D721Med (cell line): Measurements from ENCODE around the gene MRPL53.

Experiments used
- DNase-seq: peaks from one replicate; pipeline ENCODE4 v3.0.0; 2011; ENCODE audit warnings: low spot score; ENCODE audit not compliant: insufficient read length
- FAIRE-seq: peaks from 2 replicates; lab custom pipeline; 2011; peaks lifted over from hg19 to GRCh38; lab: Jason Lieb, UNC
- TF ChIP-seq, protein P1 (sequence below): IDR thresholded peaks from 2 replicates; pipeline ENCODE4 v1.5.1; 2012; ENCODE audit warnings: mild to moderate bottlenecking, control low read depth; ENCODE audit not compliant: insufficient read depth; ENCODE audit errors: missing control alignments

MRPL53 gene

DNA sequence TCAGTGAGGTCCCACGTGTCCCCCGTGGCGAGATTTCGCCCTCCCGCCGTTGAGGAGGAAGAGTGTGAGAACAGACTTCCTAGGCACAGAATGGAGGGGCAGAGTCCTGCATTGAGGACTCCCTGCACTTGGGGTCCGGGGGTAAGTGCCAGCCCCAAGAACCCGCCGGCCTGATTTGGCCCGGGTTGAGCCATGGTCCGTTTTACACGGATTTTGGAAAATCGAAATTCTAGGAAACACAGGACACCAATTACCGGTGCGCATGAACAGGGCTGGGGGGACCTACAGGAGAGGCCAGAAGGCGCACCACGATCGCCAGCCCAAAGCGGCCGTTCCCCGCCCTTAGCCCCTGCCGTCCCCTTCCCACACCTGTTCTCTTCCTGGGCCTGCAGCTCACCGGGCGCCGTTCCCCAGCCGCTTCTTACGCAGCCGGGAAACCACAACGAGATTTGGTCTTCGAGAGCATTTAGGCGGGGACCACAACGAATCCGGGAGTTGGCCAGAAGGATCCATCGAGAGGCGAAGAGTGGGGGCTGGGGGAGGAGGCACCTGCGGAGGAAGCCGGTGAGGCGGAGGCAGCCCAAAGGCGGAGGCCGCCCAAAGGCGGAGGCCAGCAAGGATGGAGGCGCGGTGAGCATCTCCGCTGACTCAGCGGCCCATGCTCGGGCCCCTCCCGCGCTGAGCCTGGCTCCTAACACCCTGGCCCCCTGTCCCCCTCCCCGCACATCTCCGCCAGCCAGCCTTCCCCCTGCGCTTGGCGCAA is 41.3 kb upstream of the MRPL53 start:
- DNase-seq = no peak
- FAIRE-seq = no peak
- TF ChIP-seq, protein P1, sequence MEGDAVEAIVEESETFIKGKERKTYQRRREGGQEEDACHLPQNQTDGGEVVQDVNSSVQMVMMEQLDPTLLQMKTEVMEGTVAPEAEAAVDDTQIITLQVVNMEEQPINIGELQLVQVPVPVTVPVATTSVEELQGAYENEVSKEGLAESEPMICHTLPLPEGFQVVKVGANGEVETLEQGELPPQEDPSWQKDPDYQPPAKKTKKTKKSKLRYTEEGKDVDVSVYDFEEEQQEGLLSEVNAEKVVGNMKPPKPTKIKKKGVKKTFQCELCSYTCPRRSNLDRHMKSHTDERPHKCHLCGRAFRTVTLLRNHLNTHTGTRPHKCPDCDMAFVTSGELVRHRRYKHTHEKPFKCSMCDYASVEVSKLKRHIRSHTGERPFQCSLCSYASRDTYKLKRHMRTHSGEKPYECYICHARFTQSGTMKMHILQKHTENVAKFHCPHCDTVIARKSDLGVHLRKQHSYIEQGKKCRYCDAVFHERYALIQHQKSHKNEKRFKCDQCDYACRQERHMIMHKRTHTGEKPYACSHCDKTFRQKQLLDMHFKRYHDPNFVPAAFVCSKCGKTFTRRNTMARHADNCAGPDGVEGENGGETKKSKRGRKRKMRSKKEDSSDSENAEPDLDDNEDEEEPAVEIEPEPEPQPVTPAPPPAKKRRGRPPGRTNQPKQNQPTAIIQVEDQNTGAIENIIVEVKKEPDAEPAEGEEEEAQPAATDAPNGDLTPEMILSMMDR = no peak

DNA sequence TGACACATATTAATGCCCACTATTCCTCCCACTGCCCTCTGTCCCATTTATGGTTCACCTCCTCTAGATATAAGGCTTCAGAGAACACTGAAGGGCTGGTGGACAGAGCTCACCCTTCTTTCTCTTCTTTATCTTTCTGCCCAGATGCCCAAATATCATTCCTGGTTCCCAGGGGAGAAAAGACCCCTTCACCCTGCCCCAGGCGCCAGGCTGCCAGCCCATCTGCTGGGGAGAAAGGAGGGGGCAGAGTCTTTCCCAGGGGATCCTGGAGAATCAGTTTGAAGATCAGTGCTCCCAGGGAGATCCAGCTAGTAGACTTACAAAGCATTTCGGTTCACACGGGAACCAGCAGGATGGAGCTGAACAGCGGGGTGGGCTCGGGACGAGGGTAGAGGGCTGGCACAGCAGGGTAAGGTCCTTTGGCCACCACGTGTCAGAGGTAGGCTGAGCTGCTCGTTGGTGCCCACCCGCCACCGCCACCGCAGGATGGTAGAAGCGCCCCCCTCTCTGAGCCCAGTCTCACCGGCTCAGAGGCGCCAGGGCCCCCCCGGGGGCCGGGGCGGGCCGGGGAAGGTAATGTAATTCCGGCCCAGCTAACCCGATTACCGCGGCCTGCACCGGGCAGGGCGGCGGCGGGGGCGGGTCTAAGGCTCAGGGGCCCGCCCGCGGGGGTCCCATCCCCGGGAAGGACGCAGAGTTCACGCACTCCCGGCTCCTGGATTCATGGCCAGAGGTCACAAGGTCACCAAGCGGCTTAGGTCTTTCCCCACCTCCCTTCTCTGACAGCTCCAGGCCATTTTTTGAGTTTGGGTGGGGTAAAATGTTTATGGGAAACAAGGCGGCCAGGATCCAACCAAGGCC is 40.5 kb upstream of the MRPL53 start:
- FAIRE-seq (no peak), DNase-seq (peak; percentile 83)

DNA sequence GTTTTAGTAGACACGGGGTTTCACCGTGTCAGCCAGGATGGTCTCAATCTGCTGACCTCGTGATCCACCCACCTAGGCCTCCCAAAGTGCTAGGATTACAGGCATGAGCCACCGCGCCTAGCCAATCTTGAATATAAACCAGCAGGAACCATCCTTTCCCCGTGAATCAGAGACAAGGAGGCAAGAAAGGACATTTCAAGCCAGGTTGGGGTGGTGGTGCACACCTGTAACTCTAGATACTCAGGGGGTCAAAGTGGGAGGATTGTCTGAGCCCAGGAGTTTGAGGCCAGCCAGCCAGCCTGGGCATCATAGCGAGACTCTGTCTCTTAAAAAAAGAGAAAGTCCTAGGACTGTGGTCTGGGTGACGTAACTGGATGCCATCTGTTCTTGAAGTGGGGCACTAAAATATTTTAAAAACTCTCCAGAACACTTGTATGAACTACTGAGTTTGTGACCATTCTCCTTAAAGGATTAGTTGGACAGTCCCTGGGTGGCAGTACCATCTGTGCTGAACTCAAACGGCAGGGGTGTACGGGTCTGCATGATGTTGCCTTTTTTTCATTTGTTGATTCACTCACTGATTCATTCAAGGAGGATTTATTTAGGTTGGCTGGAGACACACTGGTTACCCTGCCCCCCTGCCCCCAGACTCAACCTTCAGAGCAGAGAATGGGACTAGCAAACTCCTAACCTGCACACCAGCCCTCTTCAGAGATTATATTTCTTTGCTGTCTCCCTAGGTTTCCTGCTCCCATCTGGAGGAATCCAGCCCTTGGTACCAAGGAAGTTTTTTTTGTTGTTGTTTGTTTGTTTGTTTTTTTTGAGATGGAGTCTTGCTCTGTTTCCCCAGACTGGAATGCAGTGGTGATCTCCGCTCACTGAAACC is 38.9 kb upstream of the MRPL53 start:
- DNase-seq (no peak), FAIRE-seq (no peak)
- TF ChIP-seq, protein P1 = no peak

More for the DNA sequence above, 40.5 kb upstream of the MRPL53 start:
- TF ChIP-seq, protein P1 = no peak

DNA sequence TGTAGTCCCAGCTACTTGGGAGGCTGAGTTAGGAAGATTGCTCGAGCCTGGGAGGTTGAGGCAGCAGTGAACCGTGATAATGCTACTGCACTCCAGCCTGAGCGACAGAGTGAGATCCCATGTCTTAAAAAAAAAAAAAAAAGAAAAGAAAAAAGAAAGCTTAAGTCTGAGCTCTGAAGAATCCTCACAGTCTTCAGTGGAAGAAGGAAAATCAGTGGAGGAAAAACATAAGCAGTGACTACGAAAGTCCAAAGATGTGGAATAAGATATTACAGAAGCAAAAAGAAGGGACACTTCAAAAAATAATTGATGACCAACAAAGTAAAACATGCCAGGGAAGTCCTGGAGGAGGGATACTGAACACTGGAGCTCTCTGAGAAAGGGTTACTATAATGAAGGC is 37.8 kb upstream of the MRPL53 start:
- DNase-seq = no peak
- no peak for FAIRE-seq
- TF ChIP-seq, protein P1 = no peak

DNA sequence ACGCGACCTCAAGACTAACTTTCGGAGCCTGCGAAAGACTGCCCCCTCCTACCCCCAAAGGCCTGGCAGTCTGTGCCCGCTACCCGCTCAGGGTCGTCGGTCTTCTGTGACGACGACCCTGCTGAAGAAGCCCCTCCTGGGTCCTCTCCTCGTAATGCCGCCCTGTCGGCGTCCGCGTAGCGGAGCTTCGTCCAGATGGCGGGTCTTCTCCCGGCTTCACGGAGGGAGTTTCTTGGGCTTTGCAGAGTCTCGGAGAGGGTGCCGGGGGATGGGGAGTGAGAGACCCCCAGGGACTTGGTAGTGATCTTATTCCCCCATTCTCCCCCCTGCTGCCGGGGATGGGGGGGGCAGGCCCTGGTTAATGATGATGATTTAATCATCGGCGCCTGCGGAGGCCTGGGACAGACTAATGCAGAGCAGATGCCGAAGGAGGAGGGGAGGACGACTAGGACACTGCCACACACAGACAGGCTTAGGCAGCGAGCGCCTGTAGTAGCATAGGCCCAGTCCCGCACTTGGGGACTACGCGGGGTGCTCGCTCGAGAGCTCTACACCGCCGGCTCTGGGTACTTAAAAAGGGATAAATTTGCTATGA is 35.5 kb upstream of the MRPL53 start:
- TF ChIP-seq, protein P1 = no peak
- FAIRE-seq = no peak
- DNase-seq = no peak

DNA sequence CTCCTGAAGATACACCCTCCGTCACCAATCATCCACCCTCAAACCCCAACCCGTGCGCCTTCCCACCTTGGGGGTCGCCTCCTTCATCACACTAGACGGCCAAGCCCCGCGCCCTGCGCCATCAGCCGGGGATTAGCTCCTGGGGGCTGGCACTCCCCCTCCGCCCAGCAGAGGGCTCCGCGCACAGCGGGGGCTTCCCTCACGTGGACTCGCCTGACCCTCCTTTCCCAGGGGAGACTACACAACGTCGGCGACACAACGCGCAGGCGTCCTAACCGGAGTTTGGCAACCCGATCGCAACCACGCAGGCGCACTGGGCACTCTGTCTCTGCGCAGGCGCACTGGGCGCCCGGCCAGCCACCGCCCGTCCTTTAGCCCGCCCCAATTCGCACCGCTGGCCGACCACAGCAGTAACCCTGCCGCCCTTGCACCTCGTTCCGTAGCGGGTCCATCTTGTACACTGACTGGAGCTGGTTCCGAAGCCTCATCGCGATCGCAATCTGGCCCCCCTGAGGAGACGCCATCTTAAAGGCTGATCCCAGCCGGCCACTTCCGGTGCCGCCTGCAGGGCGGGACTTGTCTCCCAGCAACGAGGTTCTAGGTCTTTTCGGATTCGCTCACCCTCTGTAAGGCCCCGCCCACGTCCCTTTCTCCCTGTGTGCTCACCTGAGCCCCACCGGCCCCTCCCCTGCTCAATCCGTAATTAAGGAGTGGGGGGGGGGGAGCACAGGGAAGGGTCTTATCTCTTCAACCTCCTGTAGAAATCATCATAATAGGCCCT is 34.9 kb upstream of the MRPL53 start, which contains the start of gene PCGF1:
PCGF1 (minus strand) TSS at position 551 of the 781 bp plus-strand sequence; CDS start at position 524, 27 bp downstream.
- peak; percentile 93 for DNase-seq
- TF ChIP-seq, protein P1 = peak; percentile 58
- FAIRE-seq = no peak
